Ascending aorta (tissue), 2 donors: Measurements from ENCODE around the gene DIP2A. TPM values are rescaled to one million over a fixed set of nuclear protein-coding genes. Genes with fewer than 3 reads are reported as not detected.

Source experiments
- DNase-seq, 2 donors: peaks; one replicate each; pipeline ENCODE4 v3.0.0-alpha.2; 2019; ENCODE audit warnings: low spot score in 2 of 2
- H3K27ac ChIP-seq, 2 donors: fragments of 200-600 bp; sonication (generic); one replicate each; pipeline ENCODE4 v1.5.1; 2016 to 2017; ENCODE audit warnings: mild to moderate bottlenecking in 1 of 2
- H3K27me3 ChIP-seq: fragments of 200-600 bp; sonication (generic); one replicate; pipeline ENCODE4 v1.5.1; 2017
- H3K36me3 ChIP-seq, 2 donors: fragments of 200-600 bp; sonication (generic); one replicate each; pipeline ENCODE4 v1.5.1; 2016
- H3K4me1 ChIP-seq, 2 donors: fragments of 200-600 bp; sonication (generic); one replicate each; pipeline ENCODE4 v1.5.1; 2016 to 2017; ENCODE audit warnings: mild to moderate bottlenecking in 1 of 2
- H3K4me3 ChIP-seq, 2 donors: fragments of 200-600 bp; sonication (generic); one replicate each; pipeline ENCODE4 v1.5.1; 2016 to 2017; ENCODE audit warnings: mild to moderate bottlenecking in 1 of 2
- H3K9me3 ChIP-seq, 2 donors: fragments of 200-600 bp; sonication (generic); one replicate each; pipeline ENCODE4 v1.5.1; 2016
- intact Hi-C: fragments of 100-400 bp; cut with DNase I; formaldehyde crosslinking; loops from one replicate; pipeline ENCODE4 v1.15.1; 2023
- total RNA-seq: library from RNA; depleted of rRNA; stranded (reverse); fragments of >200 nt; gene quantifications from one replicate; pipeline ENCODE4 v1.1.0, GENCODE V29; 2016
- TF ChIP-seq, protein P1 (sequence below), 3 experiments: fragments of 200-600 bp in 2 of 3; fragments of 450-650 bp in 1 of 3; sonication (generic) in 2 of 3; IDR thresholded peaks; one replicate each; pipeline ENCODE4 v1.5.1; 2016 to 2019; ENCODE audit warnings: antibody characterized with exemption in 3 of 3, mild to moderate bottlenecking in 1 of 3, moderate library complexity in 1 of 3

The DIP2A gene
- total RNA-seq, 1 donor from 2014 or later = 72.8 TPM

- H3K36me3 ChIP-seq = peaks cover 41 to 70% of the 10 kb centered on the region in 2 donors
- TF ChIP-seq, protein P1, sequence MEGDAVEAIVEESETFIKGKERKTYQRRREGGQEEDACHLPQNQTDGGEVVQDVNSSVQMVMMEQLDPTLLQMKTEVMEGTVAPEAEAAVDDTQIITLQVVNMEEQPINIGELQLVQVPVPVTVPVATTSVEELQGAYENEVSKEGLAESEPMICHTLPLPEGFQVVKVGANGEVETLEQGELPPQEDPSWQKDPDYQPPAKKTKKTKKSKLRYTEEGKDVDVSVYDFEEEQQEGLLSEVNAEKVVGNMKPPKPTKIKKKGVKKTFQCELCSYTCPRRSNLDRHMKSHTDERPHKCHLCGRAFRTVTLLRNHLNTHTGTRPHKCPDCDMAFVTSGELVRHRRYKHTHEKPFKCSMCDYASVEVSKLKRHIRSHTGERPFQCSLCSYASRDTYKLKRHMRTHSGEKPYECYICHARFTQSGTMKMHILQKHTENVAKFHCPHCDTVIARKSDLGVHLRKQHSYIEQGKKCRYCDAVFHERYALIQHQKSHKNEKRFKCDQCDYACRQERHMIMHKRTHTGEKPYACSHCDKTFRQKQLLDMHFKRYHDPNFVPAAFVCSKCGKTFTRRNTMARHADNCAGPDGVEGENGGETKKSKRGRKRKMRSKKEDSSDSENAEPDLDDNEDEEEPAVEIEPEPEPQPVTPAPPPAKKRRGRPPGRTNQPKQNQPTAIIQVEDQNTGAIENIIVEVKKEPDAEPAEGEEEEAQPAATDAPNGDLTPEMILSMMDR (IDR thresholded peaks at IDR 0.05) = no peak
Measured at GRCh38 chr21:46423546-46424038, 35.1 kb upstream of the DIP2A start.

GRCh38 chr21:46424039-46424591 is 34.6 kb upstream of the DIP2A start:
- TF ChIP-seq, protein P1 (IDR thresholded peaks at IDR 0.05) = no peak
- no peaks in the 10 kb centered on the region for H3K4me1 ChIP-seq
- DNase-seq = no peak
- H3K27me3 ChIP-seq = no peaks in the 10 kb centered on the region
- peaks cover 44 to 70% of the 10 kb centered on the region in 2 donors for H3K36me3 ChIP-seq
- H3K4me3 ChIP-seq = no peak overlapping the region
- H3K27ac ChIP-seq = no peak overlapping the region
- H3K9me3 ChIP-seq = no peaks in the 10 kb centered on the region
- intact Hi-C loops = no loop called here

More at GRCh38 chr21:46423546-46424038, 35.1 kb upstream of the DIP2A start:
- Histone ChIP-seq H3K27ac (no peak overlapping the region), H3K9me3 (no peaks in the 10 kb centered on the region), H3K4me3 (no peak overlapping the region), H3K27me3 (no peaks in the 10 kb centered on the region), H3K4me1 (no peaks in the 10 kb centered on the region)
- intact Hi-C loops = no loop called here
- DNase-seq = no peak

GRCh38 chr21:46424621-46425020 is 34.1 kb upstream of the DIP2A start:
- Histone ChIP-seq H3K4me3 (no peak overlapping the region), H3K27me3 (no peaks in the 10 kb centered on the region), H3K9me3 (no peaks in the 10 kb centered on the region), H3K36me3 (peaks cover 39 to 68% of the 10 kb centered on the region in 2 donors), H3K4me1 (no peaks in the 10 kb centered on the region), H3K27ac (no peak overlapping the region)
- TF ChIP-seq, protein P1 (IDR thresholded peaks at IDR 0.05) = no peak
- DNase-seq = no peak
- intact Hi-C loops = no loop called here

- no peak for DNase-seq
- Histone ChIP-seq H3K27me3 (no peaks in the 10 kb centered on the region), H3K36me3 (peaks cover 40 to 72% of the 10 kb centered on the region in 2 donors), H3K9me3 (no peaks in the 10 kb centered on the region), H3K27ac (no peak overlapping the region), H3K4me1 (no peaks in the 10 kb centered on the region), H3K4me3 (no peak overlapping the region)
- TF ChIP-seq, protein P1 (IDR thresholded peaks at IDR 0.05) = no peak
- intact Hi-C loops = no loop called here
Measured at GRCh38 chr21:46425041-46425440, 33.6 kb upstream of the DIP2A start.

- TF ChIP-seq, protein P1 (IDR thresholded peaks at IDR 0.05) = no peak
- Histone ChIP-seq H3K4me3 (no peak overlapping the region), H3K9me3 (no peaks in the 10 kb centered on the region), H3K36me3 (peaks cover 46 to 77% of the 10 kb centered on the region in 2 donors), H3K4me1 (no peaks in the 10 kb centered on the region), H3K27me3 (no peaks in the 10 kb centered on the region), H3K27ac (no peak overlapping the region)
- DNase-seq = no peak
- intact Hi-C loops = no loop called here
Measured at GRCh38 chr21:46425571-46425970, 33.1 kb upstream of the DIP2A start.
